Measurements from ENCODE around the gene SEPTIN12.

DNA sequence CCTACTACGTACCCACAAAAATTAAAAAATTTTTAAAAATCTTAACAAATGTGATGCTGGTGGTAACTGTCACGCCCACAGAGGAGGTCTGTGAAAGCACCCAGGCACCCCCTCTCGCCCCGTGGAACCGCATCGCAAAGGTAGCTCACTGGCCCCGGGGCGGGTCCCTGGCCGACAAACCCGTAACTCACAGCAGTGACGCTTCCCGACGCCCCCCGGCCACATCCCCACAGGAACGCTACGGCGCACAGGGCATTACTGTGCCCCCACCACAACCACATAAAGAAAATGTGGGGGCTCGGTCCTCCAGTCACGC is 54.4 kb downstream of the SEPTIN12 start:
- TF ChIP-seq POLR2A (IDR thresholded peaks at IDR 0.05) (no peak), POLR2AphosphoS5 (IDR thresholded peaks at IDR 0.05) (no peak)
- TF ChIP-seq, protein P1, sequence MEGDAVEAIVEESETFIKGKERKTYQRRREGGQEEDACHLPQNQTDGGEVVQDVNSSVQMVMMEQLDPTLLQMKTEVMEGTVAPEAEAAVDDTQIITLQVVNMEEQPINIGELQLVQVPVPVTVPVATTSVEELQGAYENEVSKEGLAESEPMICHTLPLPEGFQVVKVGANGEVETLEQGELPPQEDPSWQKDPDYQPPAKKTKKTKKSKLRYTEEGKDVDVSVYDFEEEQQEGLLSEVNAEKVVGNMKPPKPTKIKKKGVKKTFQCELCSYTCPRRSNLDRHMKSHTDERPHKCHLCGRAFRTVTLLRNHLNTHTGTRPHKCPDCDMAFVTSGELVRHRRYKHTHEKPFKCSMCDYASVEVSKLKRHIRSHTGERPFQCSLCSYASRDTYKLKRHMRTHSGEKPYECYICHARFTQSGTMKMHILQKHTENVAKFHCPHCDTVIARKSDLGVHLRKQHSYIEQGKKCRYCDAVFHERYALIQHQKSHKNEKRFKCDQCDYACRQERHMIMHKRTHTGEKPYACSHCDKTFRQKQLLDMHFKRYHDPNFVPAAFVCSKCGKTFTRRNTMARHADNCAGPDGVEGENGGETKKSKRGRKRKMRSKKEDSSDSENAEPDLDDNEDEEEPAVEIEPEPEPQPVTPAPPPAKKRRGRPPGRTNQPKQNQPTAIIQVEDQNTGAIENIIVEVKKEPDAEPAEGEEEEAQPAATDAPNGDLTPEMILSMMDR (IDR thresholded peaks at IDR 0.05) = no peak
